CD4-positive, alpha-beta T cell treated with Interleukin-17A for 4 hours (primary cell): Measurements from ENCODE around the gene FIG4.
"Not testable (repeated sequence)": the region's sequence is repeated elsewhere in the genome, so short reads cannot be mapped to it uniquely, and the experiment has no call there.

Source experiments
- DNase-seq: peaks from one replicate; pipeline ENCODE4 v3.0.0-alpha.2; 2020; ENCODE audit warnings: mixed read lengths

The FIG4 gene

GRCh38 chr6:109762166-109762565, 71.1 kb downstream of the FIG4 start:
- DNase-seq = no peak

GRCh38 chr6:109762769-109763441, 71.8 kb downstream of the FIG4 start:
- no peak for DNase-seq

GRCh38 chr6:109766167-109766566, 75.1 kb downstream of the FIG4 start:
- DNase-seq = no peak

- DNase-seq = no peak
Observed at GRCh38 chr6:109767961-109768360, 76.9 kb downstream of the FIG4 start.

GRCh38 chr6:109768485-109768884, 77.4 kb downstream of the FIG4 start:
- no peak for DNase-seq

GRCh38 chr6:109769213-109769612, 78.1 kb downstream of the FIG4 start:
- no peak for DNase-seq

- DNase-seq = no peak
Observed at GRCh38 chr6:109770047-109770446, 79.0 kb downstream of the FIG4 start.

- DNase-seq = no peak
Observed at GRCh38 chr6:109770779-109771178, 79.7 kb downstream of the FIG4 start.

- not testable (repeated sequence) for DNase-seq
Observed at GRCh38 chr6:109771939-109772755, 81.1 kb downstream of the FIG4 start.

- DNase-seq = no peak
Observed at GRCh38 chr6:109772883-109773431, 81.9 kb downstream of the FIG4 start.

- no peak for DNase-seq
Observed at GRCh38 chr6:109781001-109781400, 89.9 kb downstream of the FIG4 start.

GRCh38 chr6:109782491-109782999, 91.4 kb downstream of the FIG4 start:
- DNase-seq = no peak

GRCh38 chr6:109783250-109783986, 92.3 kb downstream of the FIG4 start:
- peak; percentile 11 for DNase-seq

- no peak for DNase-seq
Observed at GRCh38 chr6:109787312-109787711, 96.2 kb downstream of the FIG4 start.

GRCh38 chr6:109788687-109789086, 97.6 kb downstream of the FIG4 start:
- DNase-seq = no peak

- no peak for DNase-seq
Observed at GRCh38 chr6:109790131-109790530, 99.0 kb downstream of the FIG4 start.

- no peak for DNase-seq
Observed at GRCh38 chr6:109791301-109791700, 100.2 kb downstream of the FIG4 start.

- DNase-seq = no peak
Observed at GRCh38 chr6:109793021-109793420, 101.9 kb downstream of the FIG4 start.

- DNase-seq = no peak
Observed at GRCh38 chr6:109793792-109794191, 102.7 kb downstream of the FIG4 start.

GRCh38 chr6:109794201-109794923, 103.3 kb downstream of the FIG4 start:
- no peak for DNase-seq

GRCh38 chr6:109795994-109796555, 105.0 kb downstream of the FIG4 start:
- DNase-seq = no peak

GRCh38 chr6:109799129-109799528, 108.0 kb downstream of the FIG4 start:
- DNase-seq = no peak
